Keratinocyte (primary cell): ENCODE results near the gene ATE1. TPM values are rescaled to one million over a fixed set of nuclear protein-coding genes. Genes with fewer than 3 reads are reported as not detected.
A peak's percentile ranks its signal among the peaks of the same experiment; 100 is the strongest.

Experiments used
- DNase-seq: peaks from one replicate; pipeline ENCODE4 v3.0.0-alpha.2; 2011; ENCODE audit warnings: low read depth, missing footprints, low spot score
- FAIRE-seq: peaks from 2 replicates; lab custom pipeline; 2011; peaks lifted over from hg19 to GRCh38; lab: Jason Lieb, UNC
- H2AFZ ChIP-seq: 2 replicates; pipeline ENCODE4 v1.6.0; 2012; ENCODE audit warnings: low read length, control low read depth, inconsistent platforms; ENCODE audit not compliant: control insufficient read depth
- H3K27ac ChIP-seq: 2 replicates; pipeline ENCODE4 v1.5.1; 2011; ENCODE audit warnings: low read length; ENCODE audit not compliant: control insufficient read depth, insufficient read depth
- H3K27me3 ChIP-seq: 3 replicates; pipeline ENCODE4 v1.6.0; 2011; ENCODE audit warnings: low read length; ENCODE audit not compliant: control insufficient read depth, insufficient read depth; ENCODE audit errors: extremely low read depth
- H3K36me3 ChIP-seq, 2 experiments: 2 replicates in 1 of 2; 3 replicates in 1 of 2; pipeline ENCODE4 v1.5.1; 2011; ENCODE audit warnings: low read length in 2 of 2, mild to moderate bottlenecking in 1 of 2; ENCODE audit not compliant: control insufficient read depth in 2 of 2, insufficient read depth in 2 of 2; ENCODE audit errors: extremely low read depth in 1 of 2
- H3K4me1 ChIP-seq: 3 replicates; pipeline ENCODE4 v1.5.1; 2011; ENCODE audit warnings: low read length; ENCODE audit not compliant: control insufficient read depth, insufficient read depth; ENCODE audit errors: extremely low read depth
- H3K4me2 ChIP-seq: 3 replicates; pipeline ENCODE4 v1.6.0; 2011; ENCODE audit warnings: low read depth, low read length; ENCODE audit not compliant: control insufficient read depth, insufficient read depth; ENCODE audit errors: extremely low read depth
- H3K4me3 ChIP-seq, 3 experiments: fragments of 200-600 bp in 1 of 3; sonication (generic) in 1 of 3; 2 replicates in 2 of 3; 3 replicates in 1 of 3; pipeline ENCODE4 v1.5.1; 2011 to 2016; ENCODE audit warnings: low read length in 3 of 3, mild to moderate bottlenecking in 3 of 3, control low read depth in 2 of 3, inconsistent platforms in 1 of 3, low read depth in 1 of 3, mixed read lengths in 1 of 3, mixed run types in 1 of 3, moderate library complexity in 1 of 3; ENCODE audit not compliant: control insufficient read depth in 2 of 3, insufficient read depth in 2 of 3; ENCODE audit errors: extremely low read depth in 1 of 3
- H3K79me2 ChIP-seq: 2 replicates; pipeline ENCODE4 v1.6.0; 2012; ENCODE audit warnings: low read length; ENCODE audit not compliant: control insufficient read depth, insufficient read depth
- H3K9ac ChIP-seq: 3 replicates; pipeline ENCODE4 v1.6.0; 2011; ENCODE audit warnings: low read length; ENCODE audit not compliant: control insufficient read depth, insufficient read depth; ENCODE audit errors: extremely low read depth
- H3K9me1 ChIP-seq: 3 replicates; pipeline ENCODE4 v1.6.0; 2011; ENCODE audit warnings: low read length; ENCODE audit not compliant: control insufficient read depth, insufficient read depth; ENCODE audit errors: extremely low read depth
- H3K9me3 ChIP-seq: 2 replicates; pipeline ENCODE4 v1.5.1; 2012; ENCODE audit warnings: low read depth, low read length; ENCODE audit not compliant: control insufficient read depth
- H4K20me1 ChIP-seq: 3 replicates; pipeline ENCODE4 v1.6.0; 2011; ENCODE audit warnings: low read length; ENCODE audit not compliant: control insufficient read depth, insufficient read depth; ENCODE audit errors: extremely low read depth
- EZH2 ChIP-seq: IDR thresholded peaks from one replicate; pipeline ENCODE4 v1.6.1; 2012; ENCODE audit warnings: inconsistent platforms, mild to moderate bottlenecking, low read length, moderate library complexity
- dilution Hi-C: fragments of 300-500 bp; cut with MboI; formaldehyde crosslinking; loops from one replicate; pipeline ENCODE4 v1.7.0; 2020; ENCODE audit warnings: low sequenced_read_pairs; ENCODE audit not compliant: extremely low pct_ligation_motif_present
- polyA plus RNA-seq, 5 experiments: library from polyadenylated mRNA; depleted of rRNA in 3 of 5; stranded (reverse) in 3 of 5; stranded (forward) in 1 of 5; unstranded in 1 of 5; fragments of >200 nt; gene quantifications; 1 replicate in 1 of 5; 2 replicates in 3 of 5; 3 replicates in 1 of 5; pipeline versions ENCODE4 v1.2.1 to v1.2.3, GENCODE V29; 2011 to 2012; ENCODE audit warnings: missing spikeins in 2 of 5, low read depth in 1 of 5, low replicate concordance in 1 of 5
- TF ChIP-seq, protein P1 (sequence below), 3 experiments: IDR thresholded peaks in 1 of 3; conservative IDR thresholded peaks in 1 of 3; optimal IDR thresholded peaks in 1 of 3; 2 replicates in 2 of 3; 3 replicates in 1 of 3; pipeline versions ENCODE3 to v1.5.1; 2011; ENCODE audit warnings: low read length in 3 of 3, mild to moderate bottlenecking in 3 of 3, moderate library complexity in 2 of 3, control low read depth in 1 of 3, inconsistent platforms in 1 of 3; ENCODE audit not compliant: insufficient read depth in 2 of 3; ENCODE audit errors: extremely low read depth in 1 of 3

The ATE1 gene
- polyA plus RNA-seq, 1 donor (not counting 4 experiments of a cell fraction or from before 2014, with no cell fraction given) = 14.9 TPM

DNA sequence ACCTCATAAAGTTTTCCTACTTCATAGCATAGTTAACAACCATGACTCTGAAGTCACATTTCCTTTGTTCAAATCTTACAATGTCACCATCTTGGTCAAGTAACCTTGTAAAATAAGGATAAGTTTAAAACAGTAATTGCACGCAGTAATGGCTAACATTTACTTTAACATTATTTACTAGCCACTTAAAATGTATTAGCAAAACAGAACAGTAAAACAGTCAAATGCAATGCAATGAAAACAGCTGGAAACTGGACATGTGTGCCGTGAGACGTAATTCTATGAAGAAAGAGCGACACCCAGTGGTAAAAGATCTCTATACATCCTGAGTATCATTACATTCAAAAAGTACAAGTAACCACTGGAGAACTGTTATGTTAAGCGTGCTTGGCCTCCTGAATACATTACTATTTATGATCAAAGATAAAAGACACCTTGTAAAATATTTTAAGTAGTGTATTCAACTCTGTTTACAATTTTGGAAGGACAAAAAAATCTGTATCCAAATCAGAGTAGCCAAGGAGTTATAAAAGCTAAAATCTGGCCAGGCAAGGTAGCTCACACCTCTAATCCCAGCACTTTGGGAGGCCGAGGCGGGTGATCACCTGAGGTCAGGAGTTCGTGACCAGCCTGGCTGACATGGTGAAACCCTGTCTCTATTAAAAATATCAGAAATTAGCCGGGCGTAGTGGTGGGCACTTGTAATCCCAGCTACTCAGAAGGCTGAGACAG is 27.2 kb downstream of the ATE1 start:
- H2AFZ ChIP-seq = peak overlapping the region; percentile 2
- FAIRE-seq (no peak), DNase-seq (peak; percentile 7)
- no peaks in the 10 kb centered on the region for H3K27me3 ChIP-seq
- no peak overlapping the region for H3K27ac ChIP-seq
- no peak overlapping the region for H3K4me2 ChIP-seq
- peaks cover 1 to 9% of the 10 kb centered on the region in 2 experiments for H3K36me3 ChIP-seq
- no peaks in the 10 kb centered on the region for H4K20me1 ChIP-seq
- dilution Hi-C loops = no loop called here
- H3K9me3 ChIP-seq = no peaks in the 10 kb centered on the region
- H3K4me3 ChIP-seq = no peak overlapping the region
- TF ChIP-seq, protein P1, sequence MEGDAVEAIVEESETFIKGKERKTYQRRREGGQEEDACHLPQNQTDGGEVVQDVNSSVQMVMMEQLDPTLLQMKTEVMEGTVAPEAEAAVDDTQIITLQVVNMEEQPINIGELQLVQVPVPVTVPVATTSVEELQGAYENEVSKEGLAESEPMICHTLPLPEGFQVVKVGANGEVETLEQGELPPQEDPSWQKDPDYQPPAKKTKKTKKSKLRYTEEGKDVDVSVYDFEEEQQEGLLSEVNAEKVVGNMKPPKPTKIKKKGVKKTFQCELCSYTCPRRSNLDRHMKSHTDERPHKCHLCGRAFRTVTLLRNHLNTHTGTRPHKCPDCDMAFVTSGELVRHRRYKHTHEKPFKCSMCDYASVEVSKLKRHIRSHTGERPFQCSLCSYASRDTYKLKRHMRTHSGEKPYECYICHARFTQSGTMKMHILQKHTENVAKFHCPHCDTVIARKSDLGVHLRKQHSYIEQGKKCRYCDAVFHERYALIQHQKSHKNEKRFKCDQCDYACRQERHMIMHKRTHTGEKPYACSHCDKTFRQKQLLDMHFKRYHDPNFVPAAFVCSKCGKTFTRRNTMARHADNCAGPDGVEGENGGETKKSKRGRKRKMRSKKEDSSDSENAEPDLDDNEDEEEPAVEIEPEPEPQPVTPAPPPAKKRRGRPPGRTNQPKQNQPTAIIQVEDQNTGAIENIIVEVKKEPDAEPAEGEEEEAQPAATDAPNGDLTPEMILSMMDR (optimal IDR thresholded peaks at IDR 0.05 in 1 of 3, IDR thresholded peaks at IDR 0.05 in 1 of 3, conservative IDR thresholded peaks at IDR 0.05 in 1 of 3; ENCODE audit: extremely low read depth in 1 of 3, insufficient read depth in 2 of 3, low read length in 3 of 3) = peak; percentile 46 to 63 (median 51)
- TF ChIP-seq EZH2 = no peak
- H3K9me1 ChIP-seq = no peaks in the 10 kb centered on the region
- H3K4me1 ChIP-seq = no peaks in the 10 kb centered on the region
- no peaks in the 10 kb centered on the region for H3K79me2 ChIP-seq
- no peak overlapping the region for H3K9ac ChIP-seq

- Histone ChIP-seq H3K4me2 (no peak overlapping the region), H2AFZ (no peak overlapping the region), H3K9me1 (no peaks in the 10 kb centered on the region), H3K4me1 (no peaks in the 10 kb centered on the region), H3K9ac (no peak overlapping the region), H3K27ac (no peak overlapping the region), H3K79me2 (no peaks in the 10 kb centered on the region), H3K9me3 (no peaks in the 10 kb centered on the region), H3K4me3 (no peak overlapping the region), H3K36me3 (peaks cover 1 to 9% of the 10 kb centered on the region in 2 experiments), H3K27me3 (no peaks in the 10 kb centered on the region), H4K20me1 (no peaks in the 10 kb centered on the region)
- TF ChIP-seq, protein P1 (optimal IDR thresholded peaks at IDR 0.05 in 1 of 3, IDR thresholded peaks at IDR 0.05 in 1 of 3, conservative IDR thresholded peaks at IDR 0.05 in 1 of 3; ENCODE audit: extremely low read depth in 1 of 3, insufficient read depth in 2 of 3, low read length in 3 of 3) = no peak
- TF ChIP-seq EZH2 = no peak
- FAIRE-seq = peak; percentile 13
- DNase-seq = no peak
- dilution Hi-C loops = no loop called here
These were observed 28.1 kb downstream of the ATE1 start for GRCh38 chr10:121899727-121900126.
